Measurements from ENCODE around the gene CPNE2. TPM values are rescaled to one million over a fixed set of nuclear protein-coding genes. Genes with fewer than 3 reads are reported as not detected.
A peak's percentile ranks its signal among the peaks of the same experiment; 100 is the strongest.

Gene CPNE2
- total RNA-seq, 3 donors from 2014 or later = 48.7 to 77.0 (median 52.5) TPM

GRCh38 chr16:57083485-57084126 lies 8.8 kb upstream of the CPNE2 start:
- TF ChIP-seq, protein P1, sequence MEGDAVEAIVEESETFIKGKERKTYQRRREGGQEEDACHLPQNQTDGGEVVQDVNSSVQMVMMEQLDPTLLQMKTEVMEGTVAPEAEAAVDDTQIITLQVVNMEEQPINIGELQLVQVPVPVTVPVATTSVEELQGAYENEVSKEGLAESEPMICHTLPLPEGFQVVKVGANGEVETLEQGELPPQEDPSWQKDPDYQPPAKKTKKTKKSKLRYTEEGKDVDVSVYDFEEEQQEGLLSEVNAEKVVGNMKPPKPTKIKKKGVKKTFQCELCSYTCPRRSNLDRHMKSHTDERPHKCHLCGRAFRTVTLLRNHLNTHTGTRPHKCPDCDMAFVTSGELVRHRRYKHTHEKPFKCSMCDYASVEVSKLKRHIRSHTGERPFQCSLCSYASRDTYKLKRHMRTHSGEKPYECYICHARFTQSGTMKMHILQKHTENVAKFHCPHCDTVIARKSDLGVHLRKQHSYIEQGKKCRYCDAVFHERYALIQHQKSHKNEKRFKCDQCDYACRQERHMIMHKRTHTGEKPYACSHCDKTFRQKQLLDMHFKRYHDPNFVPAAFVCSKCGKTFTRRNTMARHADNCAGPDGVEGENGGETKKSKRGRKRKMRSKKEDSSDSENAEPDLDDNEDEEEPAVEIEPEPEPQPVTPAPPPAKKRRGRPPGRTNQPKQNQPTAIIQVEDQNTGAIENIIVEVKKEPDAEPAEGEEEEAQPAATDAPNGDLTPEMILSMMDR (IDR thresholded peaks at IDR 0.05) = no peak
- Histone ChIP-seq H3K4me3 (no peak overlapping the region), H3K4me1 (ENCODE audit: low read depth) (peaks cover 3% of the 10 kb centered on the region), H3K36me3 (ENCODE audit: low read depth) (no peaks in the 10 kb centered on the region), H3K9me3 (no peaks in the 10 kb centered on the region)
- ATAC-seq (no peak), DNase-seq (no peak)
- intact Hi-C loops (cut with DNase I, micrococcal nuclease) = loop anchor here in 1 of 2 donors (10.0 kb wide), 1 partner anchor 81 kb away; no protein-coding TSS in a partner anchor

- no peaks in the 10 kb centered on the region for H3K36me3 ChIP-seq (ENCODE audit: low read depth)
- no peak overlapping the region for H3K4me3 ChIP-seq
- intact Hi-C loops (cut with DNase I, micrococcal nuclease) = loop anchor here in 1 of 2 donors (10.0 kb wide), 1 partner anchor 80 kb away; no protein-coding TSS in a partner anchor
- TF ChIP-seq, protein P1 (IDR thresholded peaks at IDR 0.05) = peak; percentile 97
- DNase-seq = peak; percentile 73 to 80 (median 77)
- no peaks in the 10 kb centered on the region for H3K9me3 ChIP-seq
- peaks cover 3% of the 10 kb centered on the region for H3K4me1 ChIP-seq (ENCODE audit: low read depth)
- peak; percentile 90 for ATAC-seq
These were observed 8.1 kb upstream of the CPNE2 start for GRCh38 chr16:57084257-57084770.

- no peaks in the 10 kb centered on the region for H3K9me3 ChIP-seq
- TF ChIP-seq, protein P1 (IDR thresholded peaks at IDR 0.05) = no peak
- intact Hi-C loops (cut with DNase I, micrococcal nuclease) = loop anchor here in 1 of 2 donors (10.0 kb wide), 1 partner anchor 80 kb away; no protein-coding TSS in a partner anchor
- ATAC-seq = no peak
- no peaks in the 10 kb centered on the region for H3K36me3 ChIP-seq (ENCODE audit: low read depth)
- peaks cover 3% of the 10 kb centered on the region for H3K4me1 ChIP-seq (ENCODE audit: low read depth)
- no peak for DNase-seq
- H3K4me3 ChIP-seq = no peak overlapping the region
These were observed 7.4 kb upstream of the CPNE2 start for GRCh38 chr16:57084996-57085395.

GRCh38 chr16:57087003-57087402 lies 5.4 kb upstream of the CPNE2 start:
- Histone ChIP-seq H3K36me3 (ENCODE audit: low read depth) (no peaks in the 10 kb centered on the region), H3K4me1 (ENCODE audit: low read depth) (peaks cover 10% of the 10 kb centered on the region), H3K4me3 (no peak overlapping the region), H3K9me3 (no peaks in the 10 kb centered on the region)
- intact Hi-C loops (cut with DNase I, micrococcal nuclease) = loop anchor here in 1 of 2 donors (10.0 kb wide), 1 partner anchor 78 kb away; no protein-coding TSS in a partner anchor
- TF ChIP-seq, protein P1 (IDR thresholded peaks at IDR 0.05) = no peak
- ATAC-seq (no peak), DNase-seq (no peak)

- Histone ChIP-seq H3K36me3 (ENCODE audit: low read depth) (no peaks in the 10 kb centered on the region), H3K9me3 (no peaks in the 10 kb centered on the region), H3K4me1 (ENCODE audit: low read depth) (peaks cover 20% of the 10 kb centered on the region), H3K4me3 (no peak overlapping the region)
- intact Hi-C loops (cut with DNase I, micrococcal nuclease) = loop anchor here in 1 of 2 donors (10.0 kb wide), 1 partner anchor 75 kb away; no protein-coding TSS in a partner anchor
- ATAC-seq = no peak
- TF ChIP-seq, protein P1 (IDR thresholded peaks at IDR 0.05) = no peak
- DNase-seq = no peak
These were observed 3.0 kb upstream of the CPNE2 start for GRCh38 chr16:57089406-57089805.
